HepG2 (cell line): ENCODE results near the gene TTYH1. TPM values are rescaled to one million over a fixed set of nuclear protein-coding genes. Genes with fewer than 3 reads are reported as not detected.
A peak's percentile ranks its signal among the peaks of the same experiment; 100 is the strongest.

Experiments
- ATF7 ChIP-seq, 2 experiments: fragments of 450-650 bp in 1 of 2; sonication (generic) in 1 of 2; formaldehyde crosslinking in 1 of 2; IDR thresholded peaks; 2 replicates each; pipeline versions ENCODE4 v1.4.0 to v1.6.1; 2016 to 2020; ENCODE audit warnings: antibody characterized with exemption in 1 of 2, mild to moderate bottlenecking in 1 of 2, missing genetic modification reagents in 1 of 2
- CBFB ChIP-seq: sonication (generic); formaldehyde crosslinking; IDR thresholded peaks from 2 replicates; pipeline ENCODE4 v1.4.0; 2020; ENCODE audit warnings: missing genetic modification reagents
- DR1 ChIP-seq: sonication (generic); formaldehyde crosslinking; IDR thresholded peaks from 2 replicates; pipeline ENCODE4 v1.8.0; 2021; ENCODE audit warnings: mild to moderate bottlenecking, missing genetic modification reagents, inconsistent platforms
- HNRNPK ChIP-seq: fragments of 200-400 bp; formaldehyde crosslinking; IDR thresholded peaks from 2 replicates; pipeline ENCODE4 v1.6.1; 2018; ENCODE audit warnings: low read length, low read depth, moderate library complexity, mild to moderate bottlenecking; ENCODE audit not compliant: poor library complexity, severe bottlenecking
- HOXA7 ChIP-seq: sonication (generic); formaldehyde crosslinking; IDR thresholded peaks from 2 replicates; pipeline ENCODE4 v1.8.1; 2022; ENCODE audit warnings: mild to moderate bottlenecking, missing genetic modification reagents, moderate library complexity
- HOXA9 ChIP-seq: sonication (generic); formaldehyde crosslinking; IDR thresholded peaks from 2 replicates; pipeline ENCODE4 v1.8.1; 2022; ENCODE audit warnings: missing genetic modification reagents, mild to moderate bottlenecking, moderate library complexity, borderline replicate concordance
- JUN ChIP-seq: sonication (generic); formaldehyde crosslinking; IDR thresholded peaks from 2 replicates; pipeline ENCODE4 v1.4.0; 2020; ENCODE audit warnings: mild to moderate bottlenecking, missing genetic modification reagents
- NCOR1 ChIP-seq: fragments of 200-600 bp; sonication (generic); IDR thresholded peaks from 2 replicates; pipeline ENCODE4 v1.7.0; 2017; ENCODE audit warnings: antibody characterized with exemption, low read length, borderline replicate concordance
- RBAK ChIP-seq: sonication (generic); formaldehyde crosslinking; IDR thresholded peaks from 2 replicates; pipeline ENCODE4 v1.5.1; 2020; ENCODE audit warnings: mild to moderate bottlenecking, missing genetic modification reagents
- SETDB1 ChIP-seq: sonication (generic); formaldehyde crosslinking; IDR thresholded peaks from 2 replicates; pipeline ENCODE4 v1.5.1; 2020; ENCODE audit warnings: missing genetic modification reagents, mild to moderate bottlenecking, borderline replicate concordance
- SMAD9 ChIP-seq: sonication (generic); formaldehyde crosslinking; IDR thresholded peaks from 2 replicates; pipeline ENCODE4 v1.5.1; 2020; ENCODE audit warnings: mild to moderate bottlenecking, missing genetic modification reagents
- SSRP1 ChIP-seq: IDR thresholded peaks from 2 replicates; pipeline ENCODE4 v1.6.1; 2016; ENCODE audit warnings: control low read depth
- ZBTB7B ChIP-seq: sonication (generic); formaldehyde crosslinking; IDR thresholded peaks from 2 replicates; pipeline ENCODE4 v1.4.0; 2020; ENCODE audit warnings: missing genetic modification reagents
- ZNF17 ChIP-seq: sonication (generic); formaldehyde crosslinking; IDR thresholded peaks from 2 replicates; pipeline ENCODE4 v1.5.0; 2020; ENCODE audit warnings: mild to moderate bottlenecking, missing genetic modification reagents
- ZNF549 ChIP-seq: sonication (generic); formaldehyde crosslinking; IDR thresholded peaks from 2 replicates; pipeline ENCODE4 v1.5.0; 2020; ENCODE audit warnings: missing genetic modification reagents
- ZNF569 ChIP-seq: sonication (generic); formaldehyde crosslinking; IDR thresholded peaks from 2 replicates; pipeline ENCODE4 v1.5.0; 2020; ENCODE audit warnings: mild to moderate bottlenecking, missing genetic modification reagents, moderate library complexity, borderline replicate concordance
- ZNF724P ChIP-seq: sonication (generic); formaldehyde crosslinking; IDR thresholded peaks from 2 replicates; pipeline ENCODE4 v1.8.0; 2022; ENCODE audit warnings: missing genetic modification reagents, borderline replicate concordance
- ZNF761 ChIP-seq: sonication (generic); formaldehyde crosslinking; conservative IDR thresholded peaks from 2 replicates; pipeline ENCODE4 v1.4.0; 2020; ENCODE audit warnings: mild to moderate bottlenecking, missing genetic modification reagents
- ZNF782 ChIP-seq: sonication (generic); formaldehyde crosslinking; IDR thresholded peaks from 2 replicates; pipeline ENCODE4 v1.4.0; 2020; ENCODE audit warnings: missing genetic modification reagents, mild to moderate bottlenecking, borderline replicate concordance
- polyA plus RNA-seq, 8 experiments: library from polyadenylated mRNA; depleted of rRNA in 3 of 8; stranded (reverse) in 7 of 8; unstranded in 1 of 8; fragments of >200 nt; fragmentation: Illumina TruSeq in 4 of 8; extraction: Trizol in 4 of 8; gene quantifications; 2 replicates each; pipeline versions ENCODE4 v1.2.1 to v1.2.3, GENCODE V29; 2011 to 2016; ENCODE audit warnings: low read depth in 4 of 8, missing spikeins in 1 of 8, mixed read lengths in 1 of 8; ENCODE audit not compliant: insufficient read depth in 1 of 8
- total RNA-seq, 5 experiments: library from RNA; depleted of rRNA; stranded (reverse); fragments of >200 nt; fragmentation: Illumina TruSeq; extraction: Trizol; gene quantifications; 2 replicates each; pipeline ENCODE4 v1.2.3, GENCODE V29; 2016; ENCODE audit warnings: low read depth in 1 of 5
- TF ChIP-seq, protein P1 (sequence below): sonication (generic); formaldehyde crosslinking; IDR thresholded peaks from 2 replicates; pipeline ENCODE4 v1.4.0; 2020; ENCODE audit warnings: mild to moderate bottlenecking, low read depth, missing genetic modification reagents
- TF ChIP-seq, protein P2 (sequence below): sonication (generic); formaldehyde crosslinking; IDR thresholded peaks from 2 replicates; pipeline ENCODE4 v1.4.0; 2020; ENCODE audit warnings: missing genetic modification reagents, borderline replicate concordance
- TF ChIP-seq, protein P3 (sequence below): sonication (generic); formaldehyde crosslinking; IDR thresholded peaks from 2 replicates; pipeline ENCODE4 v1.8.1; 2023; ENCODE audit warnings: missing genetic modification reagents, inconsistent platforms, borderline replicate concordance
- TF ChIP-seq, protein P4 (sequence below): sonication (generic); formaldehyde crosslinking; IDR thresholded peaks from 2 replicates; pipeline ENCODE4 v1.4.0; 2020; ENCODE audit warnings: mild to moderate bottlenecking, low read depth, missing genetic modification reagents

The TTYH1 gene
- total and polyA plus RNA-seq, 2 of the 13 experiments (the other 11 are each of a cell fraction or from before 2014, with no cell fraction given) = 6.9 to 19.9 TPM

DNA sequence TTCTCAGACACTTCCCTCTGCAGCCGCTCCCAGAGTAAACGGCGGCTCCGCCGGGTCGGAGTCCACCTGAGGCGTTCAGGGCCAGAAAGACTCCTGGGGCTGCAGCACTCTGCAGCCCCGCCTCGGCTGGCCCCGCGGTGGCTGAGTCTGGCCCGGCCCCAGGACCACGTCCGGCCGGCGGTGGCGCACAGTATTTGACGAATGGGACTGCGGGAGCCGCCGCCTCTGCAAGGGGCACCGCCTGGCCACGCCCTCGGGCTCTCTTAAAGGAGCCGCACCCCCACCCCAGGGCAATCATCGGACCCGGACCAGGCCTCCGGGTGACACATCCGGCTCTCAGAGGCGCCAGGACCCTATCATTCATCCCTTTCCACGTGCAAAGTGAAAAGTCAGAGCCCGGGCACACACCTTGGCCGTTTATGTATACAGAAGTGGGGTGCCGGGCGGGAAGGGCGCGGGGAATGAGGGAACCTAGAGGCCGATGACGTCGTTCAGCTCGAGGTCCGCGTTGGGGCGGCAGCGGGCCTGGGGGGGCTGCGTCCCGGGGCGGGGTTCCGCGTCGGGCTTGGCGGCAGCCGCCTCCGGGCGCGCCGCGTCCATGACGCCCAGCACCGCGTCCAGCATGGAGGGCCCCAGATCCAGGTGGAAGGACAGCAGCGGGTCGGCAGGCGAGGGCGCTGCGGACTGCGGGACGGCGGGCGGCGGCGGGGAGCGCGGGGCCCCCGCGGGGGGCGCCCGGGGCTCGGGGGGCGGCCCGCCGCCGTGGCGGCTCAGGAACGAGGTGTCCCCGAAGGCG, 49.6 kb downstream of the TTYH1 start (continued):
- TF ChIP-seq ZNF782 (CRISPR knock-in tag) (no peak), ZNF569 (CRISPR knock-in tag) (no peak), ZNF17 (CRISPR knock-in tag) (no peak), SMAD9 (no peak), JUN (no peak), CBFB (CRISPR knock-in tag) (no peak), ZBTB7B (CRISPR knock-in tag) (peak; percentile 46; the same call in 1 of the 2 replicates), SETDB1 (CRISPR knock-in tag) (no peak), DR1 (CRISPR knock-in tag) (no peak), SSRP1 (CRISPR knock-in tag) (no peak), ZNF761 (0 out of 2 replicates have a peak, but pooled peaks have one; percentile 62), RBAK (CRISPR knock-in tag) (no peak), HOXA9 (CRISPR knock-in tag) (no peak), ATF7 (IDR thresholded peaks at IDR 0.05) (no peak), ATF7 (CRISPR knock-in tag; IDR thresholded peaks at IDR 0.05) (0 out of 2 replicates have a peak, but pooled peaks have one; percentile 53), HNRNPK (no peak), HOXA7 (CRISPR knock-in tag) (no peak), ZNF724P (CRISPR knock-in tag) (0 out of 2 replicates have a peak, but pooled peaks have one; percentile 58), NCOR1 (peak; percentile 22; the same call in 1 of the 2 replicates), ZNF549 (CRISPR knock-in tag) (no peak)
- TF ChIP-seq, protein P1, sequence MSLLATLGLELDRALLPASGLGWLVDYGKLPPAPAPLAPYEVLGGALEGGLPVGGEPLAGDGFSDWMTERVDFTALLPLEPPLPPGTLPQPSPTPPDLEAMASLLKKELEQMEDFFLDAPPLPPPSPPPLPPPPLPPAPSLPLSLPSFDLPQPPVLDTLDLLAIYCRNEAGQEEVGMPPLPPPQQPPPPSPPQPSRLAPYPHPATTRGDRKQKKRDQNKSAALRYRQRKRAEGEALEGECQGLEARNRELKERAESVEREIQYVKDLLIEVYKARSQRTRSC (CRISPR knock-in tag) = no peak
- TF ChIP-seq, protein P2, sequence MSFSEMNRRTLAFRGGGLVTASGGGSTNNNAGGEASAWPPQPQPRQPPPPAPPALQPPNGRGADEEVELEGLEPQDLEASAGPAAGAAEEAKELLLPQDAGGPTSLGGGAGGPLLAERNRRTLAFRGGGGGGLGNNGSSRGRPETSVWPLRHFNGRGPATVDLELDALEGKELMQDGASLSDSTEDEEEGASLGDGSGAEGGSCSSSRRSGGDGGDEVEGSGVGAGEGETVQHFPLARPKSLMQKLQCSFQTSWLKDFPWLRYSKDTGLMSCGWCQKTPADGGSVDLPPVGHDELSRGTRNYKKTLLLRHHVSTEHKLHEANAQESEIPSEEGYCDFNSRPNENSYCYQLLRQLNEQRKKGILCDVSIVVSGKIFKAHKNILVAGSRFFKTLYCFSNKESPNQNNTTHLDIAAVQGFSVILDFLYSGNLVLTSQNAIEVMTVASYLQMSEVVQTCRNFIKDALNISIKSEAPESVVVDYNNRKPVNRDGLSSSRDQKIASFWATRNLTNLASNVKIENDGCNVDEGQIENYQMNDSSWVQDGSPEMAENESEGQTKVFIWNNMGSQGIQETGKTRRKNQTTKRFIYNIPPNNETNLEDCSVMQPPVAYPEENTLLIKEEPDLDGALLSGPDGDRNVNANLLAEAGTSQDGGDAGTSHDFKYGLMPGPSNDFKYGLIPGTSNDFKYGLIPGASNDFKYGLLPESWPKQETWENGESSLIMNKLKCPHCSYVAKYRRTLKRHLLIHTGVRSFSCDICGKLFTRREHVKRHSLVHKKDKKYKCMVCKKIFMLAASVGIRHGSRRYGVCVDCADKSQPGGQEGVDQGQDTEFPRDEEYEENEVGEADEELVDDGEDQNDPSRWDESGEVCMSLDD = no peak
- TF ChIP-seq, protein P3, sequence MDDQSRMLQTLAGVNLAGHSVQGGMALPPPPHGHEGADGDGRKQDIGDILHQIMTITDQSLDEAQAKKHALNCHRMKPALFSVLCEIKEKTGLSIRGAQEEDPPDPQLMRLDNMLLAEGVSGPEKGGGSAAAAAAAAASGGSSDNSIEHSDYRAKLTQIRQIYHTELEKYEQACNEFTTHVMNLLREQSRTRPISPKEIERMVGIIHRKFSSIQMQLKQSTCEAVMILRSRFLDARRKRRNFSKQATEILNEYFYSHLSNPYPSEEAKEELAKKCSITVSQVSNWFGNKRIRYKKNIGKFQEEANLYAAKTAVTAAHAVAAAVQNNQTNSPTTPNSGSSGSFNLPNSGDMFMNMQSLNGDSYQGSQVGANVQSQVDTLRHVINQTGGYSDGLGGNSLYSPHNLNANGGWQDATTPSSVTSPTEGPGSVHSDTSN = no peak
- TF ChIP-seq, protein P4, sequence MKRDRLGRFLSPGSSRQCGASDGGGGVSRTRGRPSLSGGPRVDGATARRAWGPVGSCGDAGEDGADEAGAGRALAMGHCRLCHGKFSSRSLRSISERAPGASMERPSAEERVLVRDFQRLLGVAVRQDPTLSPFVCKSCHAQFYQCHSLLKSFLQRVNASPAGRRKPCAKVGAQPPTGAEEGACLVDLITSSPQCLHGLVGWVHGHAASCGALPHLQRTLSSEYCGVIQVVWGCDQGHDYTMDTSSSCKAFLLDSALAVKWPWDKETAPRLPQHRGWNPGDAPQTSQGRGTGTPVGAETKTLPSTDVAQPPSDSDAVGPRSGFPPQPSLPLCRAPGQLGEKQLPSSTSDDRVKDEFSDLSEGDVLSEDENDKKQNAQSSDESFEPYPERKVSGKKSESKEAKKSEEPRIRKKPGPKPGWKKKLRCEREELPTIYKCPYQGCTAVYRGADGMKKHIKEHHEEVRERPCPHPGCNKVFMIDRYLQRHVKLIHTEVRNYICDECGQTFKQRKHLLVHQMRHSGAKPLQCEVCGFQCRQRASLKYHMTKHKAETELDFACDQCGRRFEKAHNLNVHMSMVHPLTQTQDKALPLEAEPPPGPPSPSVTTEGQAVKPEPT = no peak
